ENCODE measurements around the gene DCAF17.
"Not testable (repeated sequence)": the region's sequence is repeated elsewhere in the genome, so short reads cannot be mapped to it uniquely, and the experiment has no call there.

DCAF17 gene

DNA sequence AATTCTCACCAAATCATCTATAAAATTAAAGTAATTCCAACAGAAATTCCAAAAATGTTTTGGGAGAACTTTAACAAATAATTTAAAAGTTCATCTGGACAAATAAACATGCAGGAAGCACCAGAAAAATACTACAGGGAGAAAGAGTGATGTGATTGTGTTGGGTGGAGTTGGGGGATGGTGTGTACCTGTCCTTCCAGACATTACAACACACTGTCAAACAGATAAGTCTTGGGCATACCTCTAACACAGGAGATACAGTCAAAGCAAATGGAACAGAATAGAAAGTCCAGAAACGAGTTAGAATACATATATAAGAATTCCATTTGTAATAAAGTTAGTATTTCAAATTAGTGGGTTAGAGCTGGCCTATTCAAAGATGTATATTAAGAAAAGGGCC, 22.8 kb upstream of the DCAF17 start:
- DNase-seq, result no peak

DNA sequence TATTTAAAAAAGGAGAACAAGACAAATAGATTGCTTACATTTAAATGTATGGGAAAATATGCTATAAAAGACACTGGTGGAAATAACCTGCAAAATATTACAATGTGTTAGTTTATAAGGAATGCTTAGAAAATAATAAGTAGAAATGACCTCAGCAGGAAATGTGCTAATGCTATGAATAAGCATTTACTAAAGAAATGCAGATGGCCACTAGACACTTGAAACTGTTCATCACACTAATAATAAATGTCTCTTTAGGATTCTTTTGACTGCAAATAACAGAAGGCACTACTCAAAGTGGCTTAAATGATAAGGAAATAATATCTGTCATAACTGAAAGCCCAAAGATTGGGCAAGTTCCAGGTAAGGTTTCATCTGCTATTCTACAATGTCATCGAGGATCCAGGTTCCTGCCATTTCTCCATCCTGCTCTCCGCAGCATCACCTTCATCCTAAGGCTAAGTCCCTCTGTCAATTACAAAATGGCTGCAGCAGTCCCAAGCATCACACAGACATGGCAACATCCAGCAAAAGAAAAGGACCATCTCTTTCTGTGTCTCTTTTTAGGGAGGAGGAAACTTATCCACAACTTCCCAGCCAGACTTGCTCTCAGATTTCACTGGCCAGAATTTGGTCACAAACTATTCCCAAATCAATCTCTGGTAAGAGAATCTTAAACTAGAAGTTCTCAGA, 22.1 kb upstream of the DCAF17 start:
- no peak for DNase-seq

DNA sequence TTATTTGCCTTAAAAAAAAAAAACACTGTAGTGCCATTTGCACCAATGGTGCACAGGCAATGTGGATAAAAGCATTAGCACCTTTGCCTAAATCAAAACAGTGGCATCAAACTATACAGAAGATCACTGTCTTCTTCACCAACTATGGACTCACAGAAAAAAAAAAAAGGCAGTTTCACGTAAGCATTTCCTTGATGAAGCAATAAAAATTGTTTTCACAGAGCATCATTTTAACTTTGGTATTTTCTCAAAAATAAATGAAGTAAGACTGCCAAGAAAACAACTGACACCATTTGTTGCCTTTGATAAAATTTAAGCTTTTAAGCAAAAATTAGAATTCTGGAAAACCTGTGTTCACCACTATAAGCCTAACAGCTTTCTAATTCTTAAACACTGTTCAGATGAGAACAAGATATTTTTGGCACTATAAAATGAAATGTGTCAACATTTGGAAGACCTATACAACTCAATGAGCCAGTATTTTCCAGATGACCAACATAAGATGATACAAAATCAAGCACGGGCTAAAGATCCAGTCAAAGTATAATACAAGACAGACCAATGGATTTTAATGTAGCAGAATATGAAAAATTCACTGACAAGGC, 21.4 kb upstream of the DCAF17 start:
- no peak for DNase-seq

DNA sequence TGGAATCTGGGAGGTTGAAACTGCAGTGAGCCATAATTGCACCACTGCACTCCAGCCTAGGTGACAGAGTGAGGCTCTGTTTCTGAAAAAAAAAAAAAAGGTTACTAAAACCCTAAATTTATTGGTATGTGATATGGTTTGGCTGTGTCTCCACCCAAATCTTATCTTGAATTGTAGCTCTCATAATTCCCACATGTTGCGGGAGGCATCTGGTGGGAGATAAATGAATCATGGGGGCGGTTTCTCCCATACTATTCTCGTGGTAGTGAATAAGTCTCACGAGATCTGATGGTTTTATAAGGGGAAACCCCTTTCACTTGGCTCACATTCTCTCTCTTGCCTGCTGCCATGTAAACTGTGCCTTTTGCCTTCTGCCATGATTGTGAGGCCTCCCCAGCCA, 19.4 kb upstream of the DCAF17 start:
- DNase-seq, result not testable (repeated sequence)

DNA sequence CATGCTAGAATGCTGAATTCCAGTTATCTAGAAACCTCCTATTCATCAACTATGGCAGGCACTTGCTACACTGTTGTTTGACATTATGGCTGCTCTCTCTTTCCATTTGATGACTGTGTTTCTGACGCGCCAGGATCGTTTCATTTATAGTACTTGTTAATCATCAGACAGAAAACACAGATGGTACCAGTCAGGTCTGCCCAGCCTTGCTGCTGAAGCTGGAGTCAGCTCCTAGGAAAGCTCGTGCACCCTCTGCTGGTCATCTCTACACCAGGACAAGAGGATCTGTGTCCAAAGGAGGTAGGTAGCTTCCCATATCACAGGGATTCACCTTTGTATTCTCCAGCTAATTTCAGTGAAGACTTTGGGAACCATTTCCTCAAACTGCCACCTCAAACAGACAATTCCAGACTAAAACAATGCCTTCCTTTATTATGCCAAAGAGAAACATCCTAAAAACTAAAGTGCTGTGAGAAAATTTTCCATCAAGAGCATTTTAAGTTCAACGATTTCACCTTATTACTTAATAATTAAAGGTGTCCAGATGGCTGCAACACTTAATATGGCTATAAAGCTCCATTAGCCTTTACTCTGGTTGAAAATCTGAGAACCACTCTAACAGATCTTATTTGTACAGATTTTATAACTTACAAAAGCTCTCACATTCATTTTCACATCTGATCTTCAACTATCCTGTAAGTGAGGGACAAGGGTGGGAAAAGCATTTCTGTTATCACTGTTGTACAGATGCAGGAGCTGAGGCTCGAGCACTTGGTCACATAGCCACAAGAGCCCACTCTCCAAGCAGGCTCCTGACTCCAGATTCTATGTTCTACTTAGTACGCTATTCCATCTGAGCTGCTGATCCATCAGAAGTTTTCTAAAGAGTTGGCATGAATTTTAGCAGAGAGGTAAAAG, 17.8 kb upstream of the DCAF17 start:
- peak; percentile 82 for DNase-seq

DNA sequence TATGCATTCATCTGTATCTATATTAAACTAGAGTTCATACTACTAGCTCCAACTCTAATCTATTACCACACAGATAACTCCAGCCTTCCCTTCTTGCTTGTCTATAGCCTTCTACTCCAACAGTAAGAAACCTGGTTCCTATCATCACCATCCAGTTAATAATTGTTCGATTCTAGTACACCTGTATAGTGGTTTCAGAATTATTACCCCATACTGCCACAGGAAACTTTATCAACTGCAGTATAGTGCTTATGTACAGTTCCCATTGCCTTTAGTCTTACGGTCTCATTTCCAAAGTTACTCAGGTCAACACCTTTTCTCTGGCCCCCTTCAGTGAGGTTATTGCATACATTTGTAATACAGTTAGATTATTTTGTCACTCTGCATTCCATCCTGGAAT, 14.7 kb upstream of the DCAF17 start:
- no peak for DNase-seq

DNA sequence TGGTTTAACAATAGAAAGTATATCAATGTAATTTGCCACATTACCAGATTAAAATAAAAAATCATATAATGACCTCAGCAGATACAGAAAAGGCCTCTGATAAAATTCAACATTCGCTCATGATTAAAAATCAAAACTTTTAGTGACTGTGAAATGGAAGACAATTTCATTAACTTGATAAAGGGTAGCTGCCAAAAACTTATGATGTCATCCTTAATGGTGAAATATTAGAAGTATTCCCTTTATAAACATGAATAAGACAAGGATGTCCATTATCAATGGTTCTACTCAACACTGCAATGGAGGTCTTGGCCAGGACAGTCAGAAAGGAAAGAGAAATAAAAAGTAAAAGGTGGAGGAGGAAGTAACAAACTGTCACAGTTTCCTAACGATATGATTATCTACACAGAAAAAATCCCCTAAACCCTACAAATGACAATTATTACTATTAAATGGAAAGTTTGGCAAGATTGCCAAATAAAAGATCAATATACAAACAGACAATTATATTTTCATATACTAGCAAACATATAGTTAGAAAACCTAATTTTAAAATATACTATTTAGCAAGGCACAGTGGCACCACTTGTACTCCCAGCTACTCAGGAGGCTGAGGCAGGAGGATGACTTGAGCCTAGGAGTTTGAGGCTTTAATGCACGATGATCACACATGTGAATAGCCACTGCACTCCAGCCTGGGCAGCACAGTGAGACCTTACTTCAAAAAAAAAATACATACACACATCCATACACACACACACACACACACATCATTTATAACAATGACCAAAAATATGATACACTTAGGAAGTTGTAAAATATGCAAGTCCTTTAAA, 13.1 kb upstream of the DCAF17 start:
- DNase-seq, result no peak

DNA sequence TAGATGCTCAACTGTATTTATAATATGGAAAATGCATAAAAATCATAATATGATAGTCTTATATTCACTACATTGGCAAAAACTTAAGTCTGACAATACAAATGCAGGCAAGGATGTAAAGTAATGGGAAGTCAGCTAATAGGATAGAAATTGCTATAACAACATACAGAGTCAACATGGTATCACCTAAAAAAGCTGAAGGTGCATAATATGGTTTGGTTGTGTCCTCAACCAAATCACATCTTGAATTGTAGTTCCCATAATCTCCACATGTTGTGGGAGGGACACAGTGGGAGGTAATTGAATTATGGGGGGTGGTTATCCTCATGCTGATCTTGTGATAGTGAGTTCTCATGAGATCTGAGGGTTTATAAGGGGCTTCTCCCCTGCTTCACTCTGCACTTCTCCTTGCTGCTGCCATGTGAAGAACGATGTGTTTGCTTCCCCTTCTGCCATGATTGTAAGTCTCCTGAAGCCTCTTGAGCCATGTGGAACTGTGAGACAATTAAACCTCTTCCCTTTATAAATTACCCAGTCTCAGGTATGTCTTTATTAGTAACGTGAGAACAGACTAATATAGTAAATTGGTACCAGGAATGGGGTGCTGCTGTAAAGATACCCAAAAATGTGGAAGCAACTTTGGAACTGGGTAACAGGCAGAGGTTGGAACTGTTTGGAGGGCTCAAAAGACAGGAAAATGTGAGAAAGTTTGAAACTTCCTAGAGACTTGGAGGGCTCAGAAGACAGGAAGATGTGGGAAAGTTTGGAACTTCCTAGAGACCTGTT, 11.1 kb upstream of the DCAF17 start:
- DNase-seq, result not testable (repeated sequence)

DNA sequence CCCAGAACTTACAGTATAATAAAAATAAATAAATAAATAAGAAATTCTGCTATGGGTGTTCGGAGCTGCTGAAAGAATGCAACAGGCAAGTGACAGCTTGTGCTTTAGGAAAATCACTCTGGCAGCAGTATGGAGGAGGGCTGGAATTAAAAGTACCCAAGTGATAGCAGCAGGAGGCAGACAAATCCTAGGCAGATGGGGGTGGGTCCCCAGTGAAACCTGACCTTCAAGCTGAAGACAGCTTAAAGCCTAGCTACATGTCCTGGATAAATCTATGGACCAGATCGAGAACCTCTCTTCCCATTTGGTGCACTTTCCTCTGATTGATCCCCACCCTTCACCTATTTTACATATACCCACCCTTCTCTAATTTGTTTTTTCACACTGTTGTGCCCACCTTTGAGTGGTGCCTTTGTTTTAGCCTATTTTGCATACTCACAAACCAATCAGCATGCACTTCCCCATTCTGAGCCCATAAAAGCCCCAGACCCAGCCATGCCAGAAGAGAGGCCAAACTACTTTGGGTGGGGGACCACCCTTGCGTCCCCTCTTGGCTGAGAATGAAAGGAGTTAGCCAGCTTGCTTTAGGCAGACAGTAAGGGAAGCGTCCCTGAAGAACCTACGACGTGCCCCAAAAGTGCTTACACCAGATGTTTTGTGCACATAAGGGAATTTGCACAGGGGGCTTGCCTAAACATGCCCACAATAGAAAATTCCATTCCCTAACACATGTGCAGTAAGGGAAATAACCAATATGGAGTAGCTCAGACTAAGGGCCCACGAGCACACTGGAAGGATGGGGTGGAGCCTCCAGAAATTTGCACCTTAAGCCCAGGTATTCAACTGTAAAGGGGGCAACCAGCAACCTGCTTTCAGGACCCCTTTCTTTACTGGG, 3.3 kb upstream of the DCAF17 start:
- no peak for DNase-seq

DNA sequence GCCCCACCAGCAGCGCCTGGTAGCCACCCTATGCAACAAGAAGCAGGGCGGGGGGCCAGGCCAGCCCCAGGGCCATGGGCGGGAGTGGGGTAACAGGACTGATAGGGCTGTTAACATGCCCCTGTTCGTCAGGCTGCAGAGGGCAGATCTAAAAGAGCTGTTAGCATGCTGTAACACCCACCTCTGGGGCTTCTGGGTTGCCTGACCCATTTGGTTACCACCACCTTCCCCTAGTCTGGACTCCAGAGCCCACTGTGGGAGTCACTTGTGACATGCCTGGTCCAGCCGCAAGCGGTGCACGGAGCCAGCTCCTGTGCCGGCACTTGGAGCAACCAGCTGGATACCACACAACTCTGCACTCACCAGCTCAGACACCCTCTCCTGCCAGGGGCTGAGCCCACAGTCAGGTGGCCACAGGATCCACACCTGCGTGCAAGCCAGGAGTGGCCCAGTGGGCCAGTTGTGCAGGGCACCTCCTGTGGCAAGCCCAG, 2.3 kb upstream of the DCAF17 start:
- DNase-seq, result no peak

DNA sequence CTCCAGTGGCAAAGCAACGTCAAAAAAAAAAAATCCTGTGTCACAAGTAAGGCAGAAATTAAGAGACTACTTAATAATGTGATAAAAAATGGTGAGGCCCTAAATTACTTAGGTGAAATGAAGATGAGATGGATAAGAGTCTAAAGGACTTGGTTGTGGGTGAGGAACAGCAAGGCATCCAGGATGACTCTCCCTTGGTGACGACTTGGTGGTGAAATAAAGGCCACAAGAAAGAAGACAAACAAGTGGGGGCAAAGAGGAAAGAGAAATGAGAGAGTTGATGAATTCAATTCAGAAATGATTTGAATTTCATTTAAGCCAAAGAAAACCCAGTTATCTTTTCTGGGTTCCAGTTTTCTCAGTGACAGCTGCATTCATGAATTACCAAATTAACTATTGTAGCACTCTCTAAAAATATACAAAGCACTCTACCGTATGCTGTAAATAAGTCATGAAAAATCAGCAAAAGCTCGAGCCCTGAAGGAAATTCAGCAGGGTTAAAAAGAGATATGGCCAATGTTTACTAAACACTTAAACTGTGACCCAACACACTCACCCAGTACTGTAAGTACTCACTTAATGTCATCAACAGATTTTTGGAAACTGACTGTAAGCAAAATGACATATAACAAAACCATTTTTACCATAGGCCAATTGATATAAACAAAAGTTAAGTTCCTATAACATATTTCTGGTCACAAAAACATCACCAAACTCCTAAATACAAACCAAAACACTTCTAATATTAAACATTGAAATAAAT, 1.6 kb upstream of the DCAF17 start:
- DNase-seq, result no peak

DNA sequence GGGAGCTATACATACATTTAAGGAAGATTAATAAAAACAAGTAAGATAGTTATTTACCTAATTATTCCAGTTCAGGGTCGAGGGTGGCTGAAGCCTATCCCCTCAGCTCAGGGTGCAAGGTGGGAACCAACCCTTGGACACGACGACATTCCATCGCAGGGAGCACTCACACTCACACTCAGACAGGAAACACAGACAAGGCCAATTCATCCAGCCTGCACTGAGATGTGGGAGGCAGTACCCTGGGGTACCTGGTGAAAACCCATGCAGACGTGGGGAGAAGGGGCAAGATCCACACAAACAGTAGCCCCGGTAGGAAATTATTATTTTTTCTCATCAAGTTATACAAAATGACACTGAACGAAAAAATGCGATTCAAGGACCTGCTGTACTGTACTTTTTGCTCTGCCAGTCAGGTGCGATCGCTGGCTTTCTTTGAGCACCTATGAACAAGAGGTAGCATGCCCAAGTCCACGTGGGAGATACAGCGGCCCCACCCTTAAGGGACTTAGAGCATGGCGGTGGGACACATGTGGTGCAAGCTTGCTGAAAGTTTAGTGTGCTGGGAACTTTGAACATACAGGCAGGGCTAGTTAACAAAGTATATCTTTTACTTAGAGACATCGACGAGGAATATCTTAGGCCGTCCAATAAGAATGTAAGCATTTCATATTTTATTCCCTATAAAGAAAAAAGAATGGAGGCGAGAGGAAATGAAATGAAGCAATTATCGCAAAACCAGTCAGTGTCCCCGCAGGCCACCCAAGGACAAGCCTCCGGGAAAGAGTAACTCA, 860 bp upstream of the DCAF17 start:
- DNase-seq, result peak; percentile 41

DNA sequence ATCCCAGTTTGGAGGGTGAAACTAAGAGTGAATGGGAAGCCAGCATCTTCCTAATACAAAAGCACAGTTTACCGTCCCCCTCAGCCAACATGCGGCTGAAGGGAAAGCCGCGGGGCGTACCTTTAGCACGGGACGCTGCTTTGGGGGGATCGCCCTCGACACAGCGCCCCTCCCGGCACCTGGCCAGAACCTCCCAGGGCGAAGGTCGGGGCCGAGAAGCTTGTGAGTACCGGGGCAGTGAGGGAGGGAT, 338 bp upstream of the DCAF17 start, which contains the start of gene METTL8:
Gene METTL8 (minus strand): TSS at position 228 of the 250 bp plus-strand sequence. CDS start 41,805 bp downstream, outside the sequence.
- DNase-seq, result no peak

DNA sequence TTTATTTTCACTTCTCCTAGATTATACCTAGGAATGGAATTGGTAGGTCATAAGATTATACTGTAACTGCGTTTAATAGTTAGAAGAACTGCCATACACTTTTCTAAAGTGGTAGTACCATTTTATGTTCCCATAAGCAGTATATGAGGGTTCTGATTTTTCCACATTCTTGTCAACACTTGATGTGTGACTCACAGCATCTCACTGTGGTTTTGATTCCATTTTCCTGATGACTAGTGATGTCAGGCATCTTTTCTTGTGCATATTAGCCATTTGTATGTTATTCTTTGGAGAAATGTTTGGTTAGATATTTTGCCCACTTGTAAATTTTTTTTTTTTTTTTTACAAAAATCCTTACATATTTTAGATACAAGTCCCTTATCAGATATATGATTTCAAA, 2.3 kb downstream of the DCAF17 start:
- DNase-seq, result no peak

DNA sequence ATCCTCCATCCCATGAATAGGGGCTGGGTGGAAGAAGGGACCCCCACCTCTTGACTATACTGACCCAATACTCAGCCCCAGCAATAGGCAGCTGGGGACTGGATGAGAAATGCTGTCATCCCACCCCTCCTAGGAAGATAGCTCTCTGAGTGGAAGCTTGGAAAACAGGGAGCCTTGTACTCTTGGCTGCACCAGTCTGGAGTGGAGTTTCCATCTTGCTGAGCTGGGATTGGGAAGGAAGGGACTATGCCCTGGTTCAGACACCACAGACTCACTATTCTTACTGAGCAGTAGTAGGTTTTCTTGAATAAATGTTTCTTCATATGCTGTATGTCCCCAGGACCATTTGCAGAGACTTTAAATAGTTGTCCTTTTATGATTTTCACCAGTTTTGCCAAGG, 7.4 kb downstream of the DCAF17 start:
- no peak for DNase-seq

DNA sequence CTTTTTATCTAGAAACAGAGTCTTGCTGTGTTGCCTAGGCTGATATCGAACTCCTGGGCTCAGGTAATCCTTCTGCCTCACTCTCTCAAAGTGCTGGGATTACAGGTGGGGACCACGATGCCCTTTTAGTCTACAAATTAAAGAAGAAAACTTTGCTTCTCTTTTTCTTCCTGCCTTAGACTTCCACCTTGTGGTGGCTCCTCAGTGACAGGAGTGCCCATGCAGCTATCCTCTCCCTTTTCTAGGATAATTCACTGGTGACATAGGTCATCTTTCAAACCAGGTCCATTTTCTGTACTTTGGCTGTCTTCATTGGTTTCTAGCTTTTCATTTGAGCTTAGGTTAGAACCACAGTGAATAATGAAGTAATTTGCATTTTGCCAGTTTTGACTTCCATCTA, 13.6 kb downstream of the DCAF17 start:
- DNase-seq, result no peak

DNA sequence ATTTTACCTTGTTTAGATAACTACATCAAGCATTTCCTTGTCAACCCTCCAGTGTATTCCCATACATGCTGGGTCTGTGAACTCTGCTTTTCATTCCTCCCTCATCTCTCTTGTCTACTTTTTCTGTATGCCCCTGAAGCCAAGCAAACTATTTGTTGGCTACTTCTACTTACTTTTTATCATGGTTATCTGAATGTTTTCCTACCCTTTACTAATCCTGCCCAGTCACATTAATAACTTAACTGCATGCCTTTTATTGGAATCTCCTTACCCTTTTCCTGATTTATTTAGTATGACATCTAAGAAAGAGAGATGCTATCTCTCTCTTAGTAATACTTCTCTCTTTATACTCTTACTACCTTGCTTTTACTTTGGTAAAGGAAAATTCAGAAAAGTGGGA, 17.0 kb downstream of the DCAF17 start:
- no peak for DNase-seq

DNA sequence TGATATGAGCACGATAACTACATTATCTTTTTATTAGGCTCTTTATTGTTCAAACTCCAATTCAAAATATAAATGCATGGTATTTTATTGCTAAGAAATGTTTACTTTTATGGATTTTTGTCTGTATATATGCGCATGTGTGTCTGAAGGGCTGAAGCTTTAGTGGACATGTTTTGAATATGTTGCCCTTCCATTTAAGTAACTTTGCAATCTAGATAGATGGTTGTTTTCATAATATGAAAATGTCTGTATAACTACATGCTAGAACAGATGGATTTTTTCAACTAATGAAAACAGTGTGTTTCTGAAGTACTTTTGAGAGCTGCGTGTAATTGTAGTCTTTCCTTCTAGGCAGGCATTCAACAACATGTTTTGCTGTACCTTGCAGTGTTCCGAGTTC, 18.7 kb downstream of the DCAF17 start:
- no peak for DNase-seq

DNA sequence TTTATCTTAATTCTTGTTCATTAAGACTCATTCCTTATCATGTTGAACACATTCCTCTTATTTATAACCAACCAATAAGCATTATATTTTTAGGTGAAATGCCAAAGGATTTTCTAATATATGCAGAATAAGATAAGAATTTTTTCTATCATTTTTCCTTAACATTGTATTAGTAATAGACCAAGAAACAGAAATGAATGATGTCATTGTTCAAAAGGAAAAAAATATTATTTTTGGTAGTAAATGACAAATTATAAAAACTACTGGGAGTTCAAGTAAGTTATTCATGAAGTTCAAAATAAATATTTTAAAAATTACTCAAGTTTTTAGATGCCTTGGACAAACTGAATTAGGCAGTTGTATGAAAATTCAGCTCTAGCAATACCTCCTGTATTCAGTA, 25.5 kb downstream of the DCAF17 start:
- DNase-seq, result no peak
